HG03354 (cell line): ENCODE measurements around the gene FAM222B.
"Not testable (repeated sequence)": the region's sequence is repeated elsewhere in the genome, so short reads cannot be mapped to it uniquely, and the experiment has no call there.

Source experiments
- ATAC-seq: cut with Tn5 transposase; IDR thresholded peaks from one replicate; pipeline ENCODE4 v1.9.1; 2021; ENCODE audit warnings: mild to moderate bottlenecking; ENCODE audit not compliant: unreplicated experiment, poor library complexity, severe bottlenecking

Gene FAM222B

DNA sequence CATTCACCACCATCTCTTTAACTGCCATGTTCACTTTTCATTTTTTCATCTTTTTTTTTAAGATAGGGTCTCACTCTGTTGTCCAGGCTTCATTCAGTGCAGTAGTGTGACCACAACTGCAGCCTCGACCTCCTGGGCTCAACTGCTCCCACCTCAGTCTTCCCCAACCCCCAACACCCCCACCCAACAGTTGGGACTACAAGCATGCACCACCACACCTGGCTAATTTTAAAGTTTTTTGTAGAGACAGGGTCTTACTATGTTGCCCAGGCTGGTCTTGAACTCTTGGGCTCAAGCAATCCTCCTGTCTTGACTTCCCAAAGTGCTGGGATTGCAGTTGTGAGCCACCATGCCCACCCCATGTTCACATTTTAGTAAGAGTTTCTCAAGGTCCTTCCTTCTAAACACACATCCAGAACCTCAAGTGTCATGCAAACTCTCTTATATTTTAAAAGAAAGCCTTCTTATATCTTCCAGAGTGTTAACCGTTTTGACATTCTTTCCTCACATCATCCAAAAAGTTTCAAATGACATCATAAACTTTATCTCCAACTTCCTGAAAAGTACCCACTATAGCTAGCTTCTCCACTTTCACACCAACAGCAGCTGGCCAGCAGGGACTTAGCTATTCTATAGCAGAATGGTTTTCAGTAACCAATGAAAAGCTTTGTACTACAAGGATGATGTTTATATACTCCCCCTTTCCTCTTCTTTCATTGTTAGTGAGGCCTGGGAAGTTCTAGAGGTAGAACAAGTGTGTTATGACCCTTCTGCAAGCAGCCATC, 49.5 kb downstream of the FAM222B start:
- ATAC-seq: no peak

DNA sequence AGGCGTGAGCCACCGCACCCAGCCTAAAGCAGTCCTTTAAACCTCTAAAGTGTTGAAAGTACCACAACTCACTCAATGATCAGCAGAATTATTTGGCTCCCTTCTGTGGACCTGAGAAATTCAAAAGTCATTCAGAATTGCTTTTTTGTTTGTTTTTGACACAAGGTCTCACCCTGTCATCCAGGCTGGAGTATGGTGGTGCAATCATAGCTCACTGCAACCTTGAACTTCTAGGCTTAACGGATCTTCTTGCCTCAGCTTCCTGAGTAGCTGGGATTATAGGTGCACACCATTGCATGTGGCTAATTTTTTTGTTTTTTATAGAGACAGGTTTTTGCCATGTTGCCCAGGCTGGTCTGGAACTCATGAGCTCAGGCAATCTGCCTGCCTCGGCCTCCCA, 54.5 kb downstream of the FAM222B start:
- no peak for ATAC-seq

DNA sequence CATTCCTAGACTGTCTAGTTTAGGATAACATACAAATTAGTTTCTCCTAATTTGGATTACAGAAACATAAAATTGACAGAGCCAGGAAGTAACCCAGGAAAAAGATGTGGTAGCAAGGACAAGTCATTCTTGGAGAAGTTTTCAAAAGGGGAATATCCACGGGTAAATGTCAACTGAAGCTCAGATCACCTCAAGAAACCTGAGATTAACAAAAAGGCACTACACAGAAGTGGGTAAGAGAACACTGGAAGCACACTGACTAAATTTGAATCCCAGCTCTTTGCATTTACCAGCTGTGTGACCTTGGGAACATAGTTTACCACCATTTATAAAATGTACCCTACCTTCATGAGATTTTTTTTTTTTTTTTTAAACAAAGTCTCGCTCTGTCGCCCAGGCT, 59.4 kb downstream of the FAM222B start:
- no peak for ATAC-seq

DNA sequence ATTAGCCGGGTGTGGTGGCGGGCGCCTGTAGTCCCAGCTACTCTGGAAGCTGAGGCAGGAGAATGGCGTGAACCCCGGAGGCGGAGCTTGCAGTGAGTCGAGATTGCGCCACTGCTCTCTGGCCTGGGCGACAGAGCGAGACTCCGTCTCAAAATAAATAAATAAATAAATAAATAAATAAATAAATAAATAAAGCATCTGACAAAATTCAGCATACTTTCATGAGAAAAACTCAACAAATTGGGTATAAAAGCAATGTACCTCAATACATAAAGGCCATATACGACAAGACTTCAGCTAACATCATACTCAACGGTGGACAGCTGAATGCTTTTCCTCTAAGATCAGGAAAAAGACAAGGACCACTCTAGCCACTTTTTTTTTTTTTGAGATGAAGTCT, 63.0 kb downstream of the FAM222B start:
- not testable (repeated sequence) for ATAC-seq

DNA sequence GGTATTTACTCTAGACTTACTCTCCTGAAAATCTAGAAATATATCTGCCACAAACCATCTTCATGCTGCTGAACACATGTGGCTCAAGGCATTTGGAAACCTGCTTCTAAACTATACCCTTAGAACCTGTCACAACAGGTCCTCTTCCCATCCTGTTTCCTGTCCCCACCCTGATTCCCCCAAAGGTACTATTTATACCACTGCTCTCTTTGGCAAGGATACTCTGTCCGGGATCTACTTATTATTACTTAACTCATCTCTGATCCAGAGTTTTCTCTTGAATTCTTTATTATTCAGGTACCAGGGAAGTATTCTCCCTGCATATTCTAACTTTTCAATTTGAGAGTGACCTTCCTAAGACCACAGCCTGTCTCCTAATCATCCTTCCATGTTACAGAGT, 65.4 kb downstream of the FAM222B start:
- no peak for ATAC-seq

DNA sequence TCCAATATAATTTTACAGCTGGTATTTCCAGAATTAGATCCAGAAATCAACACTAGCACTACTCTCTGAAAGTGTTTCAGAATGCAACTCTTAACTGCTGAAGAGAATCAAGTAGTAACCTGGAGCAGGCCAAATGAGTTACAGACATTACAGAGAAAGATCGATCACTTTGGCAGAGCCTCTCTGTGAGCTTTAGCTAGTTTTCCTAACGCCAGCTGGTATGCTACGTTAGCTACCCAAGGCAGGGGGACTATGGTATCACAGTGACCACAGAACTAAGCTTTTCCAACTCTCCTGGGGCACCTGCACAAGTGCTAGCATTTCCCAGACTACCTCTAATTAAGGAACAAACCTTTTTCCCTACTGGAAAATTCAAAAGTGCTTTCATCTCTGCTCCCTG, 68.4 kb downstream of the FAM222B start:
- no peak for ATAC-seq

DNA sequence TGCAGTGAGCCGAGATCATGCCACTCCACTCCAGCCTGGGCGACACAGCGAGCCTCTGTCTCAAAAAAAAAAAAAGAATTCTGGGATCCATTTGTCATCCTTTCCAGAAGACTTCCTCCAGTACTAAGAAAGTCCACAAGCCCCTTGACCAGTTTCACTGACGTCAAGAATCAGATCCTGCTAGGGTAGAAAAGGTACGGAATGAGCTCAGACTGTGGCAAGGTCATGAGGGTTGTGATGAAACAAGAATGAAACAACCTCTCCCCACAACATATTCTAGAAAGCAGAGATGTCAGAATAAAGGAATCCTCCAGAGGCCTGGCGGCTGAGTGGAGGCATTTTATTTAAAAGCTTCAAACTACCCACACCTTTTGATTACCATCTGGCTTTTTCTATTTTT, 68.9 kb downstream of the FAM222B start:
- no peak for ATAC-seq

DNA sequence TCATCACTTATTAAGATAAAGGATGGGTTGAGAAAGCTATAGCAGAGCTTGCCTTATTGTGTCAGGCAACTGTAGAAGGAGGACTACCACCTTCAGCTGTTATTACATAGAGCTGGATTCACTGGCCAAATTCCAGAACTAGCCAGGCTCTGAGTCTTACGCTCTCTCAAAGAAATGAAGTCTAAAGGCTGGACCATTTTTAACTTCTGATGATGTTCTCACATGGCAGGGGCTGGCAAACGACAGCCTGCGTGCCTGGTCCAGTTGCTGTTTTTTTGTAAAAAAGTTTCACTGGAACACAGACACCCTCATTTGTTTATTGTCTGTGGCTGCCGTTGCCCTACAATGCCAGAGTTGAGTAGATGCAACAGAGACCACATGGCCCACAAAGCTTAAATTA, 77.6 kb downstream of the FAM222B start:
- no peak for ATAC-seq

DNA sequence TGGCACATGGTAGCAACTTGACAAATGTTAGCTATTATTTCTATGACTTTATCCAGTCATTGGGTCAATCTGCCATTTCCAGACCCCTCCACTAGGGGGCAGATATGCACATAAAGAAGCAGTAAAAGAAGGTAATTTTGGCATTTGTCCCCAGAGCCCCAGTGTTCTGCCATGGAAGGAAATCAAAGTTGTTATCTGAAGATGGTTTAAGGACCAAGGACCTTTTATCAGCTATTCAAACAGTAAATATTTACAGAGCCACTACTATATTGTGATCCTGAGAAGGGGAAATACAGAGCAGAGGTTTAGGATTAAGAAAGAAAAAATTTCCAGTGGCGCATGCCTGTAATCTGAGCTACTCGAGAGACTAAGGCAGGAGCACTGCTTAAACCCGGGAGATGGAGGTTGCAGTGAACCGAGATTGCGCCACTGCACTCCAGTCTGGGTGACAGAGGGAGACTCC, 78.8 kb downstream of the FAM222B start:
- peak; percentile 36 for ATAC-seq

DNA sequence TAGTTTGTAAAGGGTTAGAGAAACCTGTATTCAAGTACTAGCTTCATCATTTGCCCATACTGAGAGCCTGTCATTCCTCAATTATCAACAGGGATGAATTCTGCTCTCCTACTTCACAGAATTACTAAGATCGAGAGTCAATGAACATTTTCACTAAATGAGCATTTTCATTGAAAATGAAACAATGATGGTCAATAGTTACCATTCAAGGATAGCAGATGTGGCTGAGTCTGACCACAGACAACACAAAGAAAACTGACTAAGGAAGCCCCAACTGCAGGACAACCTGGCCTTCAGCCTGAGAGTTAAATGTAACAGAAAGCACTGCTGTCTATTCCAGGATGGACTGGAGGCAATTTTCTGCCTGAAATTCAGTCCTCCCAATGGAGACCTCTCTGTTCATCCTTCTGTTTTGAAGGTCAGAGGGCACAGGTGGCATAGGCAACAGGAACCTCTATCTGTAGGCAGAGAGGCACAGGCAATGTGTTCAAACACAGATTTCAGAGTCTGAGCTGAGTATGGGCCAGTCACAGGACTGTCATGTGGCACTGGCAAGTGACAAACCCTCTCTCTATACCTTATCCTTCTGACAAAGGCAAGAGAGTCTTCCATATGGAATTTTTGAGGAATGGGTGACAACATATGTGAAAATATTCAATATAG, 79.3 kb downstream of the FAM222B start:
- peak; percentile 68 for ATAC-seq

DNA sequence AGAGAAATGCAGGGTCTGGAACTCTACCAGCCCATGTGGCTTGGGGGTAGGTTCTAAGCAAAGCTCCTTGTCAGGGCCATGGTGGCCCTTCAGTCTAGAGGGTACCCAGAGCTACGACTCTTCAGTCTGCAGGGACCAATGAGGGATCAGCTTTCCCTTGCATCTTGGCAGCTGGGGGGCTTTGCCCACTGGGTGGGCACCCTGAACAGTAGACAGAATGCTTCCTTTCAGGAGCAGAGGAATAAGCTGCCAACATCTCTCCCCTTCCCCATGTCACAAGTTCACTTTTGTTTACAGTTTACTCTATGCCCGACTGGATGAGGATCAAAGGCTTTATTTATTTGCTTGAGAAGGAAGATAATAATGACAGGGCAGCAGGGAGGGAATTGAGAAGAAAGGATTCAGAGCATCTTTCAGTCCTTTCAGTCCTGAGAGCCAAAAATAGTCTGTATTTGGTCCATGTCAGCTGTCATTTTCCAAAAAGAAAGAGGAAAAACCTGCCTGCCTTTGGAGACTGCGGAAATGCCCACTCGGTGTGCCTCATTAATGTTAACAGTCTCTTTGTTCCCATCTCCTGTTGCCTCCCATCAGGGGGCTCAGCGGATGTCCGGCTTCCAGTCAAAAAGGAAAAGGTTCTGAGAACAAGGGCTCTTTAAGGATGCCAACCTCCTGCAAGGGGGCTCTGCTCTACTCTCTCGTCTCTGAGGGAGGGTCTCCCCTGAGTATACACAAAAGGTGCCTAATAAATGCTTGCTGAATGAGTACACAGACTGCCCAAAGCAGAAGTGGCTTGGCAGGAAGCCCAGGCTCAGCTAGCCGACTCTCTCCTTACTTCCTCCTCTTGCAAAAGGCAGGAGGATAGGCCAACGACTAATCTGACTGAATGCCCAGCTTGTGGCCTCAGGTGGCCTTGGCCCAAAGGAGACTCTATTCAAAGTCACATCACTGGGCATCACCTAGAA, 81.7 kb downstream of the FAM222B start:
- ATAC-seq: no peak

DNA sequence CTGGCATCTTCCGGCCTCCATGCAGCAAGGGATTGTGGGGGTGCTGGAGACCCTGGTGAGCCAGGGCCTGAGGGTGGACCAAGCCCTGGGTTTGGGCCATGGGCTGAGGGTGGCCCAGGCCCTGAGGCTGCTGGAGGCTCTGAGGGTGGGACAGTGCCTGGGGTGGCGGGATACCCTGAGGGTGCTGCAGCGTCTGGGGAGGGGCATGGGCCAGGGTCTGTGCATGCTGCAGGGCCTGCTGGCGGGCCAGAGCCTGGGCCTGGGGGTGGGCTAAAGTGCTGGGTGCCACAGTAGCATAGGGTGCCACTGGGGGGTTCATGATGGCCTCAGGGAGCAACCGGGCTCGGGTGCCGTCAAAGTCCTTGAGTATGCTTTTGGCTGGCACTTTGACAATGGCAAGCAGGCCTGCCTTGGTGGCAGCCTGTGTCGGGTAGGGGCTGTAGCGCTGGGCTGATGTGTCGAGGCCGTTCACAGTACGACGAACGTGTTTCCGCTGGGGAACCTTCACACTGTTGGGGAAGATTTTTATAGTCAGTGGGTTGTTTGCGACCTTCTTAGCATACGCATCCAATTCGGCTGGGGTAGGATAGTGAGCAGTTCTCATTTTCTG, 83.2 kb downstream of the FAM222B start:
- ATAC-seq: no peak

DNA sequence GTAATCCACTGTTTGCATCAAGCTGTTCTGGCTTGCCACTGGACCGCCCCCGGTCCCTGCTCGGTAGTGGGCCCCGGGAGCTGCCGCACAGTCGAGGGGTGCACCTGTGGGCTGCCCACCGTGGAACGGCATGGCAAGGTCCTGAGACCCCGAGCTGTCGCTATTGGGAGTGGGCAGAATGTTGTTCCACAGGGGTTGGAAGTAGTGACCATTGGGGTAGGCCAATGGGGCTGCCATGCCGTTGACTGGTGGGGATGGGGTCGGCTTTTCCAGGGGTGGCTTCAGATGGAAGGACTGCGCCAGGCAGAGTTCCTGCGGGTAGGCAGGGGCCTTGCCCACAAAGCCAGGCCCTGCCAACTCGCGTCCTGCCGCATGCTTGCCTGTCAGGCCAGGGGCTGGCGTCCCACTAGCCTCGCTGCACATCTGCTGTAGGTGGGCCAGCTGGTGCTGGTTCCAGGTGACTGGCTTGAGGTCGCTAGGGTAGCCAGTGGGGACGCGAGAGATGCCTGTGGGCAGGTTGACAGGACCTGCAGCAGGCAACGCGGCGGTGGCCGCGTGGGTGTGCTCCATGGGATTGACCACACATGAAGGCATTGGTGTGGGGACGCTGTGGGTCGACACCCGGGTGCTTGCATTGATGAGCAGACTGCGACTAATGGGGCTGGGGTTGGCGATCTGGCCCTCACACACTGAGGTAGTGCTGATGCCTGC, 84.0 kb downstream of the FAM222B start:
- no peak for ATAC-seq

DNA sequence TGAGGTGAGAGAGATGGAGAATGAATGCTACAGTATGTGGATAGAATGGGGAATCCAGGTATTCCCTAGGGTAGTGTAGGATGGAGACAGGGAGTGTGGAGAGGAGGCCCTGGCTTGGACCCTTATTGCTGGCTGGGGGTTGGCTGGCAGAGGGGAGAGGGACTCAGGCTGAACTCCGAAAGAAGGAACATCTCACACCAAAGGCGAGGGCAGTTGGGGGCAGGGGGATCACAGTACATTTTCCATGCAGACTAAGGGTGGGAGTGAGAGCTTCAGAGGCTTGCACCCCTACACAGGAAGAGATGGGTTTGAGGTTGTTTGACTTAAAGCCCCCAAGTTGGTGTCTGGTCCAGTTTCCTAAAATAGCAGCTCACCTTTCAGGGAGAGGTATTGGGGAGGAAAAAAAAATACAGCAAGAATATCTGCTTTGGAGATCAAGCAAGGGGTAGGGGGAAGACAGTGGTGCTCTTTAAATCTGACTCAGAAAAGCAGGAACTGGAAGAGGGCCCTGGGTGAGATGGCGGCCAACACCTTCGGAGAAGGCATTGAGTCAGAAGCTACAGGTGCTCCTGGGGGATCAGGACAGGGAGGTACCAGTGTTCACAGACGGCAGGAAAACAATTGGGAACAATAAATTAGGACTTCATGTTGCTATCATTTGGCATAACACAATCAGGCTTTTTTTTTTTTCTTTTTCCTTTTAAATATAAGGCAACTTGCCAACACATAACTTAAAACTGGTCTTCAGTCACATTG, 86.4 kb downstream of the FAM222B start:
- ATAC-seq: no peak

DNA sequence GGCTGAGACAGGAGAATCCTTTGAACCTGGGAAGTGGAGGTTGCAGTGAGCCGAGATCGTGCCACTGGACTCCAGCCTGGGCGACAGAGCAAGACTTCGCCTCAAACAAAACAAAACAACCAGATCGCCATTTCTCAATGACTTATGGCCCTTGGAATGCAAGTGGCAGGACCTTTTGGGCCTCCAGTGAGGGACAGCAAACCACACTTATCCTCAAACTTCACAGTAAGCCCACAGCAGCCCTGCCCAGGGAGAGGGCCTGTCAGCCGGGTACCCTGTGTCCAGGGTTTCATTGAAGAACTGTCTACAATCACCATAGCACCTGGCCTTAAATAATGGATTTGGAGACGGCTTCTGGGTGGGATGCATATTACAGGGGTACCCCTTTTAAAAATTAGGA, 87.1 kb downstream of the FAM222B start:
- no peak for ATAC-seq

DNA sequence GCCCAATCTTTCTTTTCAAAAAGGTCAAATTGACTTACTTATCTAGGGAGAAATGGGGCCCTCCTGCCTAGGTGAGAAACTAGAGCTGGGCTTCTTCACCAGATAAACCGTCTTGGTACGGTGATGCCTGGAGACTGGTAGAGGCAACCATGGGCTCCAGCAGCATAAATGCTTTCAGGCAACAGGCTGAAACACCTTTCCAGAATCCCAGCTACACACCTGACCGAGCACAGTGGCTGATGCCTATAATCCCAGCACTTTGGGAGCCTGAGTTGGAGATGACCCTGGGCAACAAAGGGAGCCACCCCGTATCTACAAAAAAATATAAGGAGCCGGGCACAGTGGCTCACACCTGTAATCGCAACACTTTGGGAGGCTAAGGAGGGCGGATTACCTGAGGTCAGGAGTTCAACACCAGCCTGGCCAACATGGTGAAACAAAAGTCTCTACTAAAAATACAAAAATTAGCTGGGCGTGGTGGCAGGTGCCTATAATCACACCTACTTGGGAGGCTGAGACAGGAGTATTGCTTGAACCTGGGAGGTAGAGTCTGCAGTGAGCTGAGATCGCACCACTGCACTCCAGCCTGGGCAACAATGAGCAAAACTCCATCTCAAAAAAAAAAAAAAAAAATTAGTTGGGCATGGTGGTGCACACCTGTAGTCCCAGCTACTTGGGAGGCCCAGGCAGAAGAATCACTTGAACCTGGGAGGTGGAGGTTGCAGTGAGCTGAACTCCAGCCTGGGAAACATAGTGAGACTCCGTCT, 90.8 kb downstream of the FAM222B start:
- ATAC-seq: no peak

DNA sequence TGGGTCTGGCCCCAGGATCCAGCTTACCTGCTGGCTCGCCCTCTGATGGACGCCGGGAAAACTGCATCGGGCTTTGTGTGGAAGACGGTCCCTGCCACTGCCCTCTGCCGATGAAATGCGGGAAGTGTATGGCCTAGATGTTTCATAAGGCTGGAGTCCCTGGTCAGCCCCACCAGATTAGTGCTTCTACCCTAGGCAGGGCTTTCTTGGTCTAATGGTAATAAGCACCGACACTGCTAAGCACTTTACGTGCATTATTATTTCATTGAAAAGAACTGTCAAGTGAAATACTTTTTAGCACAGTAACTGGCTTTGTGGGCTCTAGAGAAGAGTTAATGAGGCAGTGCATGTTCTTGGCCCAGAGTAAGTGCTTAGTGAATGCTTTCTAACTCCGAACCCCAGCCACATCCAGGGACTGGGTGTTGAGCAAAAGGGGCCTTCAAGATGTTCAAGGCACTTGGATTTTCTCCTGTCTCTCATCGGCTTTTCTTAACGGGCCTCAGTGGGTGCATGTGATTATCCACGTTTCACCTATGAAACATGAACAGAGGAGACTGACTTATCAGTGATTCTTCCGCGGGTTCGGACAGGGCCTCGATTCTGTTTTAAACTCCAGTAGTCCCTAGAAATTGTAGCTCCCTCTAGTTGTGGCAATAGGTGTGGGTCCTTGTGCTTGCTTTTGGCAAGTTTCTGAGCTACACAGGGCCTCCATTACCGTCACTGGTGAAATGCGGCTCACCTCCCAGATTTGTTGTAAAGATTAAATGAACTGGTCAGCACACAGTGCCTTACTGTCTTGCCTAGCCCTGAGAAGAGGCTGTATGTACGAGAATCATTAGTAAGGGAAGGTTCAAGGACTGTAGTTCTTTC, 92.2 kb downstream of the FAM222B start:
- ATAC-seq: peak; percentile 77
